Measurements from ENCODE around the gene RAC2.

The RAC2 gene

GRCh38 chr22:37279331-37280181 is 35.5 kb upstream of the RAC2 start:
- no peak for DNase-seq
- TF ChIP-seq CTCF (IDR thresholded peaks at IDR 0.05; ENCODE audit: low read depth, low read length), result no peak
- Histone ChIP-seq H3K36me3 (no peaks in the 10 kb centered on the region), H3K9me3 (no peaks in the 10 kb centered on the region; the same call in 1 of the 2 replicates), H3K4me1 (no peaks in the 10 kb centered on the region), H3K4me3 (ENCODE audit: low read depth, low read length) (no peak overlapping the region), H3K27me3 (no peaks in the 10 kb centered on the region; the same call in 1 of the 2 replicates)

- H3K27me3 ChIP-seq, result no peaks in the 10 kb centered on the region; the same call in 1 of the 2 replicates
- H3K4me1 ChIP-seq, result no peaks in the 10 kb centered on the region
- TF ChIP-seq CTCF (IDR thresholded peaks at IDR 0.05; ENCODE audit: low read depth, low read length), result no peak
- no peak for DNase-seq
- no peaks in the 10 kb centered on the region for H3K36me3 ChIP-seq
- no peaks in the 10 kb centered on the region; the same call in 1 of the 2 replicates for H3K9me3 ChIP-seq
- no peak overlapping the region for H3K4me3 ChIP-seq (ENCODE audit: low read depth, low read length)
Measured at GRCh38 chr22:37278261-37278660, 34.2 kb upstream of the RAC2 start.

- Histone ChIP-seq H3K9me3 (no peaks in the 10 kb centered on the region; the same call in 1 of the 2 replicates), H3K36me3 (no peaks in the 10 kb centered on the region), H3K27me3 (no peaks in the 10 kb centered on the region; the same call in 1 of the 2 replicates), H3K4me1 (no peaks in the 10 kb centered on the region), H3K4me3 (ENCODE audit: low read depth, low read length) (no peak overlapping the region)
- no peak for DNase-seq
- TF ChIP-seq CTCF (IDR thresholded peaks at IDR 0.05; ENCODE audit: low read depth, low read length), result no peak
Measured at GRCh38 chr22:37277384-37277783, 33.3 kb upstream of the RAC2 start.

- H3K4me3 ChIP-seq (ENCODE audit: low read depth, low read length), result no peak overlapping the region
- no peaks in the 10 kb centered on the region for H3K4me1 ChIP-seq
- no peaks in the 10 kb centered on the region for H3K36me3 ChIP-seq
- no peak for TF ChIP-seq CTCF (IDR thresholded peaks at IDR 0.05; ENCODE audit: low read depth, low read length)
- no peak for DNase-seq
- H3K27me3 ChIP-seq, result no peaks in the 10 kb centered on the region
- H3K9me3 ChIP-seq, result no peaks in the 10 kb centered on the region; the same call in 1 of the 2 replicates
Measured at GRCh38 chr22:37276776-37277175, 32.7 kb upstream of the RAC2 start.

- Histone ChIP-seq H3K4me3 (ENCODE audit: low read depth, low read length) (no peak overlapping the region), H3K36me3 (no peaks in the 10 kb centered on the region), H3K9me3 (no peaks in the 10 kb centered on the region), H3K27me3 (no peaks in the 10 kb centered on the region), H3K4me1 (no peaks in the 10 kb centered on the region)
- no peak for DNase-seq
- no peak for TF ChIP-seq CTCF (IDR thresholded peaks at IDR 0.05; ENCODE audit: low read depth, low read length)
Measured at GRCh38 chr22:37275622-37276021, 31.6 kb upstream of the RAC2 start.

- Histone ChIP-seq H3K4me3 (ENCODE audit: low read depth, low read length) (no peak overlapping the region), H3K36me3 (no peaks in the 10 kb centered on the region), H3K27me3 (no peaks in the 10 kb centered on the region), H3K9me3 (no peaks in the 10 kb centered on the region), H3K4me1 (no peaks in the 10 kb centered on the region)
- DNase-seq, result no peak
- no peak for TF ChIP-seq CTCF (IDR thresholded peaks at IDR 0.05; ENCODE audit: low read depth, low read length)
Measured at GRCh38 chr22:37275134-37275533, 31.1 kb upstream of the RAC2 start.
